Vagina (tissue), 2 donors: ENCODE data around the gene WIPF3. TPM values are rescaled to one million over a fixed set of nuclear protein-coding genes. Genes with fewer than 3 reads are reported as not detected.

Source experiments
- DNase-seq, 2 donors: peaks; one replicate each; pipeline ENCODE4 v3.0.0-alpha.2; 2017; ENCODE audit errors: extremely low spot score in 2 of 2
- H3K27ac ChIP-seq: fragments of 200-600 bp; sonication (generic); one replicate; pipeline ENCODE4 v1.5.1; 2019
- H3K27me3 ChIP-seq: fragments of 200-600 bp; sonication (generic); one replicate; pipeline ENCODE4 v1.5.1; 2019
- H3K36me3 ChIP-seq, 2 donors: fragments of 200-600 bp; sonication (generic); one replicate each; pipeline ENCODE4 v1.5.1; 2017 to 2019
- H3K4me1 ChIP-seq: fragments of 200-600 bp; sonication (generic); one replicate; pipeline ENCODE4 v1.5.1; 2019
- H3K4me3 ChIP-seq, 2 donors: fragments of 200-600 bp; sonication (generic); 1 replicate in 1 of 2; 2 replicates in 1 of 2; pipeline ENCODE4 v1.5.1; 2016 to 2019
- H3K9me3 ChIP-seq: fragments of 200-600 bp; sonication (generic); one replicate; pipeline ENCODE4 v1.5.1; 2019
- POLR2A ChIP-seq, 2 donors: fragments of 450-650 bp; IDR thresholded peaks; one replicate each; pipeline ENCODE4 v1.6.1; 2017; ENCODE audit warnings: antibody characterized with exemption in 2 of 2, mild to moderate bottlenecking in 2 of 2, moderate library complexity in 2 of 2
- POLR2AphosphoS5 ChIP-seq, 2 donors: sonication (generic); formaldehyde crosslinking; IDR thresholded peaks; one replicate each; pipeline ENCODE4 v1.9.0; 2017; ENCODE audit warnings: antibody characterized with exemption in 2 of 2, mild to moderate bottlenecking in 2 of 2, low read depth in 1 of 2; ENCODE audit not compliant: insufficient read depth in 1 of 2
- intact Hi-C: fragments of 100-400 bp; cut with DNase I; formaldehyde crosslinking; loops from one replicate; pipeline ENCODE4 v1.15.1; 2023
- total RNA-seq: library from RNA; depleted of rRNA; stranded (reverse); fragments of >200 nt; gene quantifications from one replicate; pipeline ENCODE4 v1.2.3, GENCODE V29; 2016
- TF ChIP-seq, protein P1 (sequence below), 3 experiments: fragments of 450-650 bp in 2 of 3; fragments of 200-600 bp in 1 of 3; sonication (generic) in 1 of 3; IDR thresholded peaks; one replicate each; pipeline ENCODE4 v1.5.1; 2017 to 2019; ENCODE audit warnings: antibody characterized with exemption in 3 of 3, mild to moderate bottlenecking in 2 of 3, moderate library complexity in 2 of 3

Gene WIPF3
- total RNA-seq, 1 donor from 2014 or later = 0.25 TPM

DNA sequence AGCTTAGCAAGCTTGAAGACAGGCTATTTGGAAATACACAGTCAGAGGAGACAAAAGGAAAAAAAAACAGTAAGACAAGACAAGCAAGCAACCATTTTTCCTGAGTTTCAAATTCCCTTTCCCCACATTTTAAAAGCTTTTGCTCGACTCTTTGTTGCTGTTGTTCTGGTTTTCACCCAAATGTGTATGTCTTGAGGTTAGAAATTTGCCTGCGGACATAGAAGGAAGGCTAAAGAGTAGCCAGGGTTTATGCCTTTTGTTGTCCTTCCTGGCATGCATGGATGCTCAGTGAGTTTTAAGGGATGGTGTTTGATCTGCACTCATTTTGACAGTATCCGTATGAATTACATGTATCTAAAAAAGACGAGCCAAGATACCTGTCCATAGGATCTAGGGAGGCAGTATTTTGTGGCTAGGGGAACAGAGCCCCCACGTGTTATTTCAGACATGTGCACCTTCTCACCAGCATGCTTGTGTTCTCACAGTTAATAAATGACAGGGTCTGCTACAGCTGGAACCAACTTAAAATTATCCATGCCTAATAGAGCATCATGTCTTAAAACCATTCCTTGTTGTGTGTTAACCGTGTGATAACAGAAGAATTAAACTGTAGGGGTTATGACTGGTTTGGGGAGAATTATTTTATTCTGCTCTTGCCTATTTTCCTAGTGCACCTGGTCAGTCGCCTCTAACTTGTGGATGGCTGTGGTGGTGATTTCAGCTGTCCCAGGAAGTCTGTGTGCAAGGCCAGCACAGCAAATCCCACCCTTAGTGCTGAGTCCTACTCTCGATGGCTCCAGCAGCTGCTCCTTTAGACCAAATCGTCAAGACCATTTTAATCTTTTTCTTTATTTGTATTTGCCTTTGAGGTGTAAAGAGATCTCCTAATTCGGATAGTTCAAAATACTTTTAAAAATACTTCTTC, 9.1 kb downstream of the WIPF3 start:
- TF ChIP-seq, protein P1, sequence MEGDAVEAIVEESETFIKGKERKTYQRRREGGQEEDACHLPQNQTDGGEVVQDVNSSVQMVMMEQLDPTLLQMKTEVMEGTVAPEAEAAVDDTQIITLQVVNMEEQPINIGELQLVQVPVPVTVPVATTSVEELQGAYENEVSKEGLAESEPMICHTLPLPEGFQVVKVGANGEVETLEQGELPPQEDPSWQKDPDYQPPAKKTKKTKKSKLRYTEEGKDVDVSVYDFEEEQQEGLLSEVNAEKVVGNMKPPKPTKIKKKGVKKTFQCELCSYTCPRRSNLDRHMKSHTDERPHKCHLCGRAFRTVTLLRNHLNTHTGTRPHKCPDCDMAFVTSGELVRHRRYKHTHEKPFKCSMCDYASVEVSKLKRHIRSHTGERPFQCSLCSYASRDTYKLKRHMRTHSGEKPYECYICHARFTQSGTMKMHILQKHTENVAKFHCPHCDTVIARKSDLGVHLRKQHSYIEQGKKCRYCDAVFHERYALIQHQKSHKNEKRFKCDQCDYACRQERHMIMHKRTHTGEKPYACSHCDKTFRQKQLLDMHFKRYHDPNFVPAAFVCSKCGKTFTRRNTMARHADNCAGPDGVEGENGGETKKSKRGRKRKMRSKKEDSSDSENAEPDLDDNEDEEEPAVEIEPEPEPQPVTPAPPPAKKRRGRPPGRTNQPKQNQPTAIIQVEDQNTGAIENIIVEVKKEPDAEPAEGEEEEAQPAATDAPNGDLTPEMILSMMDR (IDR thresholded peaks at IDR 0.05) = no peak
- TF ChIP-seq POLR2A (IDR thresholded peaks at IDR 0.05) (no peak), POLR2AphosphoS5 (IDR thresholded peaks at IDR 0.05; ENCODE audit: insufficient read depth in 1 of 2, low read depth in 1 of 2) (no peak)
- H3K4me3 ChIP-seq = no peak overlapping the region
- no peaks in the 10 kb centered on the region for H3K4me1 ChIP-seq
- intact Hi-C loops = no loop called here
- no peak overlapping the region for H3K27ac ChIP-seq
- H3K36me3 ChIP-seq = no peaks in the 10 kb centered on the region
- no peaks in the 10 kb centered on the region for H3K27me3 ChIP-seq
- DNase-seq = no peak
- no peaks in the 10 kb centered on the region for H3K9me3 ChIP-seq

DNA sequence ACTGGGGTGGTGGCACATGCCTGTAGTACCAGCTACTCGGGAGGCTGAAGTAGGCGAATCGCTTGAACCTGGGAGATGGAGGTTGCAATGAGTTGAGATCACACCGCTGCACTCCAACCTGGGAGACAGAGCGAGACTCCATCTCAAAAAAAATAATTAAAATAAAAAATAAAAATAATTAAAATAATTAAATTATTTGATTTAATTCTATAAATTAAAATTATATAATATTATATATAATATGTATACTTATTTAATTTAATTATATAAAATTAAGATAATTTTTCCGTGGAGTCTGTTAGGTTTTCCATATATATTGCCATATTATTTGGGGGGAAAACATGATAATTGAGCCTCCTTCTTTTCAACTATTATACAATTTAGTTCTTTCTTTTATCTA, 12.0 kb downstream of the WIPF3 start:
- H3K27ac ChIP-seq = no peak overlapping the region
- no peak overlapping the region for H3K4me3 ChIP-seq
- TF ChIP-seq, protein P1 (IDR thresholded peaks at IDR 0.05) = no peak
- no peak for TF ChIP-seq POLR2A (IDR thresholded peaks at IDR 0.05)
- TF ChIP-seq POLR2AphosphoS5 (IDR thresholded peaks at IDR 0.05; ENCODE audit: insufficient read depth in 1 of 2, low read depth in 1 of 2) = no peak
- H3K36me3 ChIP-seq = no peaks in the 10 kb centered on the region
- H3K9me3 ChIP-seq = no peaks in the 10 kb centered on the region
- DNase-seq = no peak
- no peaks in the 10 kb centered on the region for H3K4me1 ChIP-seq
- no peaks in the 10 kb centered on the region for H3K27me3 ChIP-seq
- intact Hi-C loops = no loop called here

DNA sequence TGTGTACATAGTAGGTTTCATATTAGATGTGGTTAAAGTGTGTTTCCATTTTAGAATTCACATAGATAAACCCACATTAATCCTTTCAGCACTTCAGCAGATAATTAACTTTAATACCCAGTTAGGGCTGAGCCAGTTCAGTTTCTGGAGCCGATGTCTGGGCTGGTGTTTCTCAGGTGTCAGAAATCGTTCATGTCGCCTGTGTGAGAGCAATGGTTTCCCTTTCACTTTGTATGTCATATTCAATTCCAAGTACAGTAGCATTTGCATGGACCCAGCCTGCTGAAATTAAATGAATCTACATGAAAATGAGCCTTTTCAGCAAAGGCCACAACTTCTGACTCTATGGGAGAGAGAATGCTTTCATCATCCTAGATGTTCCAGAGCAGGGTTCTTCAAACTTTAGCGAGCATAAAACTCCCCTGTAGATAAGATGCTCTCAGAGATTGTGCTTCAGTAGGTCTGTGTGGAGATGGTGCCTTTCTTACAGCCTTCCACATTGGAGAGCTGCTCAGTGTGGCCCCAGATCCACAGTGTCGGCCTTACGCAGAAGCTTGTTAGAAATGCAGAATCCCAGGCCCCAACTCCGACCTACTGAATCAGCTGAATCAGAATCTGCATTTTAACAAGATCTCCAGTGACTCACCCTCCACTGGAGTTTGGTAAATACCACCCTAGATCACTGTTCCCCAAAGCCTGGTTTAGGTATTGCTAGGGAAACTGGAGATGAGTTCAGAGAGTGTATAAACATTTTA, 19.6 kb downstream of the WIPF3 start:
- Histone ChIP-seq H3K4me3 (no peak overlapping the region), H3K36me3 (no peaks in the 10 kb centered on the region), H3K27me3 (no peaks in the 10 kb centered on the region), H3K9me3 (no peaks in the 10 kb centered on the region), H3K27ac (no peak overlapping the region), H3K4me1 (no peaks in the 10 kb centered on the region)
- TF ChIP-seq POLR2AphosphoS5 (IDR thresholded peaks at IDR 0.05; ENCODE audit: insufficient read depth in 1 of 2, low read depth in 1 of 2) (no peak), POLR2A (IDR thresholded peaks at IDR 0.05) (no peak)
- TF ChIP-seq, protein P1 (IDR thresholded peaks at IDR 0.05) = no peak
- intact Hi-C loops = no loop called here
- DNase-seq = no peak

DNA sequence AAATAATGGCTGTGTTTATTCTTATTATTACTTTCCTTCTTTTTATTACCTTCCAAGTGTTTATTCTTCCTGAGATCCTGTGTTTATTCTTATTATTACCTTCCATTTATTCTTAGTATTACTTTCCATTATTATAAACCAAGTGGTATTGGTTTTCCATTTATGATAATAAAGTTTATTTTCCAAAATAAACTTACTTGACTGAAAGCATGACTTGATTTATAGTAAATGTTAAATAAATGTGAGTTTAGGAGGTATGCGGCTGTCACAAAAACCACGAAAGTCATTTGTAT, 20.2 kb downstream of the WIPF3 start:
- H3K4me3 ChIP-seq = no peak overlapping the region
- no peak for DNase-seq
- intact Hi-C loops = no loop called here

More for the DNA sequence above, 20.2 kb downstream of the WIPF3 start:
- TF ChIP-seq, protein P1 (IDR thresholded peaks at IDR 0.05) = no peak
- no peak for TF ChIP-seq POLR2AphosphoS5 (IDR thresholded peaks at IDR 0.05; ENCODE audit: insufficient read depth in 1 of 2, low read depth in 1 of 2)
- TF ChIP-seq POLR2A (IDR thresholded peaks at IDR 0.05) = no peak
- H3K27me3 ChIP-seq = no peaks in the 10 kb centered on the region
- H3K4me1 ChIP-seq = no peaks in the 10 kb centered on the region
- H3K9me3 ChIP-seq = no peaks in the 10 kb centered on the region
- H3K36me3 ChIP-seq = no peaks in the 10 kb centered on the region
- no peak overlapping the region for H3K27ac ChIP-seq
